Peyer's patch (tissue), 4 donors: ENCODE data around the gene NUDT1. TPM values are rescaled to one million over a fixed set of nuclear protein-coding genes. Genes with fewer than 3 reads are reported as not detected.
"Not testable (repeated sequence)": the region's sequence is repeated elsewhere in the genome, so short reads cannot be mapped to it uniquely, and the experiment has no call there.

Source experiments
- DNase-seq, 3 donors: peaks; one replicate each; pipeline ENCODE4 v3.0.0-alpha.2; 2017 to 2019
- H3K27ac ChIP-seq, 4 donors: fragments of 200-600 bp; sonication (generic); one replicate each; pipeline ENCODE4 v1.5.1; 2016 to 2019
- H3K27me3 ChIP-seq, 2 donors: fragments of 200-600 bp; sonication (generic); one replicate each; pipeline ENCODE4 v1.5.1; 2019
- H3K36me3 ChIP-seq, 3 donors: fragments of 200-600 bp; sonication (generic); one replicate each; pipeline ENCODE4 v1.5.1; 2016 to 2019
- H3K4me1 ChIP-seq, 4 donors: fragments of 200-600 bp; sonication (generic); one replicate each; pipeline ENCODE4 v1.5.1; 2016 to 2019
- H3K4me3 ChIP-seq, 4 donors: fragments of 200-600 bp; sonication (generic); 1 replicate in 3 of 4; 2 replicates in 1 of 4; pipeline ENCODE4 v1.5.1; 2016 to 2019; ENCODE audit warnings: mild to moderate bottlenecking in 1 of 4
- H3K9me3 ChIP-seq, 4 donors: fragments of 200-600 bp; sonication (generic); one replicate each; pipeline ENCODE4 v1.5.1; 2016 to 2019; ENCODE audit warnings: mild to moderate bottlenecking in 1 of 4
- POLR2A ChIP-seq, 2 donors: fragments of 450-650 bp; IDR thresholded peaks; one replicate each; pipeline ENCODE4 v1.5.1; 2017; ENCODE audit warnings: antibody characterized with exemption in 2 of 2, mild to moderate bottlenecking in 2 of 2, moderate library complexity in 2 of 2
- total RNA-seq, 4 donors: library from RNA; depleted of rRNA; stranded (reverse); fragments of >200 nt; gene quantifications; one replicate each; pipeline ENCODE4 v1.1.0, GENCODE V29; 2016
- TF ChIP-seq, protein P1 (sequence below), 6 experiments: fragments of 450-650 bp in 4 of 6; fragments of 200-600 bp in 2 of 6; sonication (generic) in 1 of 6; IDR thresholded peaks; one replicate each; pipeline ENCODE4 v1.5.1; 2017 to 2019; ENCODE audit warnings: antibody characterized with exemption in 6 of 6, mild to moderate bottlenecking in 3 of 6, moderate library complexity in 1 of 6

The NUDT1 gene
- total RNA-seq, 4 donors from 2014 or later, result 3.2 to 75.1 (median 11.6) TPM

GRCh38 chr7:2260820-2261219 is 18.8 kb downstream of the NUDT1 start:
- Histone ChIP-seq H3K4me3 (no peak overlapping the region), H3K27me3 (no peaks in the 10 kb centered on the region), H3K27ac (no peak overlapping the region), H3K9me3 (no peaks in the 10 kb centered on the region), H3K36me3 (peaks cover 0 to 27% (median 0%) of the 10 kb centered on the region in 3 donors), H3K4me1 (peaks cover 0 to 11% (median 3%) of the 10 kb centered on the region in 4 donors)
- TF ChIP-seq, protein P1, sequence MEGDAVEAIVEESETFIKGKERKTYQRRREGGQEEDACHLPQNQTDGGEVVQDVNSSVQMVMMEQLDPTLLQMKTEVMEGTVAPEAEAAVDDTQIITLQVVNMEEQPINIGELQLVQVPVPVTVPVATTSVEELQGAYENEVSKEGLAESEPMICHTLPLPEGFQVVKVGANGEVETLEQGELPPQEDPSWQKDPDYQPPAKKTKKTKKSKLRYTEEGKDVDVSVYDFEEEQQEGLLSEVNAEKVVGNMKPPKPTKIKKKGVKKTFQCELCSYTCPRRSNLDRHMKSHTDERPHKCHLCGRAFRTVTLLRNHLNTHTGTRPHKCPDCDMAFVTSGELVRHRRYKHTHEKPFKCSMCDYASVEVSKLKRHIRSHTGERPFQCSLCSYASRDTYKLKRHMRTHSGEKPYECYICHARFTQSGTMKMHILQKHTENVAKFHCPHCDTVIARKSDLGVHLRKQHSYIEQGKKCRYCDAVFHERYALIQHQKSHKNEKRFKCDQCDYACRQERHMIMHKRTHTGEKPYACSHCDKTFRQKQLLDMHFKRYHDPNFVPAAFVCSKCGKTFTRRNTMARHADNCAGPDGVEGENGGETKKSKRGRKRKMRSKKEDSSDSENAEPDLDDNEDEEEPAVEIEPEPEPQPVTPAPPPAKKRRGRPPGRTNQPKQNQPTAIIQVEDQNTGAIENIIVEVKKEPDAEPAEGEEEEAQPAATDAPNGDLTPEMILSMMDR (IDR thresholded peaks at IDR 0.05), result no peak
- TF ChIP-seq POLR2A (IDR thresholded peaks at IDR 0.05), result no peak
- no peak for DNase-seq

DNA sequence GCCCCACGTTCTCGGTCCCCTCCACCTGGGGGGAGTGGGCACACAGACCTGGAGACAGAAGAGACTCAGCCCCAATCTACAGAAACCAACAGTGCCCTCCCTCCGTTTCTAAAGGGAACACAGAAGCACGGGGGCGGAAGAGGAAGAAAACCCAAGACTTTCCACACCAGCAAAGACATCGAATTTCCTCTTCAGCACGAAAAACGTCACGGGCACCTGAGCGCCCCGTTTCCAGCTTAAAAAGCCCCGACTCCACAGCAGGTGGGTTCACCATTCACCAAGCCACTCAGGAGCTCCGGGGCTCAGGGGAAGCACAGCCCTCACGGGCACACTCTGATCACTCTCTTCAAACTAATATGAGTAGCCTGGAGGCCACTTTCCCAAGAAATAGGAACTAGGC is 19.6 kb downstream of the NUDT1 start:
- DNase-seq, result peak in 2 of 3 donors; percentile 71 to 74
- peak overlapping the region in 2 of 4 donors; percentile 57 to 64 for H3K27ac ChIP-seq
- H3K4me3 ChIP-seq, result no peak overlapping the region
- TF ChIP-seq, protein P1 (IDR thresholded peaks at IDR 0.05), result no peak
- no peak for TF ChIP-seq POLR2A (IDR thresholded peaks at IDR 0.05)
- H3K27me3 ChIP-seq, result no peaks in the 10 kb centered on the region
- H3K9me3 ChIP-seq, result no peaks in the 10 kb centered on the region
- H3K4me1 ChIP-seq, result peaks cover 0 to 11% (median 3%) of the 10 kb centered on the region in 4 donors
- H3K36me3 ChIP-seq, result peaks cover 0 to 27% (median 0%) of the 10 kb centered on the region in 3 donors

DNA sequence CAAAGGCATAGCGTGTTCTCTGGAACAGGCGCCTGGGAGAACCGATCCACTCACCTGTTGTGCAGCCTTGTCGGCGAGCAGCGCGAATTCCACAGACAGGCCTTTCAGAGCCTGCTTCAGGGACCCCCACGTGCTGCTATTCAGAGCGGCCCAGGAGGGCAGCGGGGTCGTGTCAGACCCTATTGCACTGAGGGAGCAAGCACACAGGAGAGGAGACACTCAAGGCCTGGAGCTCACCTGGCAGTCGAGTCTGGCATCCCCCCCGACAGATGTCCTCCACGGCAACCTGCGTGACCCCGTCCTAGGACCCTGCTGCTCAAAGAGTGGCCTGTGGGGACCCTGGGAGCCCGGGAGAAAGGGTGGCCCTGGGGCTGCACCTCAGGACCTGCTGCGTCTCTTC is 21.1 kb downstream of the NUDT1 start:
- Histone ChIP-seq H3K4me3 (no peak overlapping the region), H3K36me3 (peaks cover 0 to 19% (median 0%) of the 10 kb centered on the region in 3 donors), H3K4me1 (peaks cover 0 to 11% (median 3%) of the 10 kb centered on the region in 4 donors), H3K27ac (no peak overlapping the region), H3K27me3 (no peaks in the 10 kb centered on the region), H3K9me3 (no peaks in the 10 kb centered on the region)
- DNase-seq, result no peak
- TF ChIP-seq, protein P1 (IDR thresholded peaks at IDR 0.05), result no peak
- TF ChIP-seq POLR2A (IDR thresholded peaks at IDR 0.05), result no peak

- H3K9me3 ChIP-seq, result no peaks in the 10 kb centered on the region
- H3K27me3 ChIP-seq, result no peaks in the 10 kb centered on the region
- no peak for DNase-seq
- H3K27ac ChIP-seq, result no peak overlapping the region
- peaks cover 0 to 19% (median 0%) of the 10 kb centered on the region in 3 donors for H3K36me3 ChIP-seq
- H3K4me1 ChIP-seq, result peaks cover 0 to 10% (median 3%) of the 10 kb centered on the region in 4 donors
- TF ChIP-seq, protein P1 (IDR thresholded peaks at IDR 0.05), result no peak
- TF ChIP-seq POLR2A (IDR thresholded peaks at IDR 0.05), result no peak
- H3K4me3 ChIP-seq, result no peak overlapping the region
Measured at GRCh38 chr7:2264158-2264557, 22.1 kb downstream of the NUDT1 start.

DNA sequence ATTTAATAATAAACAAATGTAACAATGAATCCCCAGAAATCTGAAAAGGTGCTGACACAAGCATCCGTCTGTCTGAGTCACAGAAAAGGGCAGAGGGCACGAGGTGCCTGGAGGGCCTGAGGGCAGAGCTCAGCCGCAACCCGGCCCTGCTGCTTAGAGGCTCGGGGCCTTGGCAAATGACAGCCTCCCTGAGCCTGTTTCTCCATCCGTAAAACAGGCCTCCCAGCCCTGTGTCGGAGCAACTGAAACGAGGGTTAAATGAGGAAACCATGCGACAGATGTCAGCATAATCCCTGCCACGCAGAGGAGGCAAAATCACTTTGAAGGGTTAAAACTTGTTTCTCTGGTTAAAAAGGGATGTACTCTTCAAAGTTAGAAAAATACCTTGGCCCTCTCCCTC is 24.9 kb downstream of the NUDT1 start:
- H3K4me3 ChIP-seq, result no peak overlapping the region
- no peak for DNase-seq
- no peak overlapping the region for H3K27ac ChIP-seq
- H3K36me3 ChIP-seq, result peaks cover 0 to 23% (median 0%) of the 10 kb centered on the region in 3 donors
- no peak for TF ChIP-seq POLR2A (IDR thresholded peaks at IDR 0.05)
- TF ChIP-seq, protein P1 (IDR thresholded peaks at IDR 0.05), result no peak
- no peaks in the 10 kb centered on the region for H3K27me3 ChIP-seq
- no peaks in the 10 kb centered on the region for H3K4me1 ChIP-seq
- H3K9me3 ChIP-seq, result no peaks in the 10 kb centered on the region

DNA sequence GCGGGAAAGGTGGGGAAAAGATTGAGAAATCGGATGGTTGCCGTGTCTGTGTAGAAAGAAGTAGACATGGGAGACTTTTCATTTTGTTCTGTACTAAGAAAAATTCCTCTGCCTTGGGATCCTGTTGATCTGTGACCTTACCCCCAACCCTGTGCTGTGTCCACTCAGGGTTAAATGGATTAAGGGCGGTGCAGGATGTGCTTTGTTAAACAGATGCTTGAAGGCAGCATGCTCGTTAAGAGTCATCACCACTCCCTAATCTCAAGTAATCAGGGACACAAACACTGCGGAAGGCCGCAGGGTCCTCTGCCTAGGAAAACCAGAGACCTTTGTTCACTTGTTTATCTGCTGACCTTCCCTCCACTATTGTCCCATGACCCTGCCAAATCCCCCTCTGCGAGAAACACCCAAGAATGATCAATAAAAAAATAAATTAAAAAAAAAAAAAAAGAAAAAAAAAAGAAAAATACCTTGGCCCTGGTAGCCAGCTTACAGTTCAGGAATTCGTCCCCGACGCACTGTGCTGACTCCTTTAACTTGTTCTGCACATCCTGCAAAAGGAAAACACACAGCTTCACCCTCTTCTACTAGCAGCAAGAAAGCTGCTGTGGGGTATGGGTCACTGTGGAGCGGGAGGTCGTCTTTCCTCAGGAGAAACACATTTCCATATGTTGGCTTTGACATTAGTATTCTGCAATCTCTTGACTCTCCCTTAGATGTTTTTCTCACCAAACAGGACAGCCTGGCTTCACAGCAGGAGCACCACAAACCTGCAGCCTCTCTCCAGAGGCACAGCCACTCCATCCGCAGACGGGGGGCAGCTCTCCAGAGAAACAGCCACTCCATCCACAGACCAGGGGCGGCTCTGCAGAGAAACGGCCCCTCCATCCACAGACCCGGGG is 27.3 kb downstream of the NUDT1 start:
- not testable (repeated sequence) for H3K27me3 ChIP-seq, DNase-seq

More for the DNA sequence above, 27.3 kb downstream of the NUDT1 start:
- H3K27ac ChIP-seq, H3K4me1 ChIP-seq, H3K9me3 ChIP-seq, H3K4me3 ChIP-seq: not testable (repeated sequence)
- H3K36me3 ChIP-seq, result peaks cover 0 to 13% (median 0%) of the 10 kb centered on the region in 3 donors
